HL-60 (cell line): ENCODE results near the gene SNTG2.

Source experiments
- DNase-seq, 2 experiments: peaks; one replicate each; pipeline ENCODE4 v3.0.0-alpha.2; 2010 to 2020; ENCODE audit warnings: low read depth in 1 of 2, low spot score in 1 of 2
- H3K27ac ChIP-seq: fragments of 250-450 bp; sonication (Bioruptor Pico); replicated peaks from 2 replicates; pipeline ENCODE4 v1.5.1; 2020; ENCODE audit warnings: mild to moderate bottlenecking, moderate library complexity
- H3K27me3 ChIP-seq: fragments of 250-450 bp; sonication (Bioruptor Pico); 2 replicates; pipeline ENCODE4 v1.5.1; 2021; ENCODE audit warnings: mild to moderate bottlenecking, moderate library complexity; ENCODE audit not compliant: insufficient read depth, poor library complexity, severe bottlenecking
- H3K4me3 ChIP-seq: replicated peaks from 2 replicates; pipeline ENCODE4 v1.5.1; 2011; ENCODE audit warnings: mild to moderate bottlenecking, control low read depth, low read length; ENCODE audit not compliant: insufficient read depth
- CTCF ChIP-seq: IDR thresholded peaks from one replicate; pipeline ENCODE4 v1.5.1; 2011; ENCODE audit warnings: low read length, control low read depth, inconsistent platforms; ENCODE audit not compliant: insufficient read depth
- GABPA ChIP-seq: IDR thresholded peaks from 2 replicates; pipeline ENCODE4 v1.6.1; 2012; ENCODE audit warnings: low read depth
- POLR2AphosphoS5 ChIP-seq: IDR thresholded peaks from 2 replicates; pipeline ENCODE4 v1.6.1; 2012; ENCODE audit warnings: low read depth
- REST ChIP-seq: IDR thresholded peaks from 2 replicates; pipeline ENCODE4 v1.6.1; 2012; ENCODE audit warnings: low read depth; ENCODE audit not compliant: insufficient replicate concordance
- SPI1 ChIP-seq: IDR thresholded peaks from 2 replicates; pipeline ENCODE4 v1.6.1; 2012; ENCODE audit warnings: low read depth, mild to moderate bottlenecking, borderline replicate concordance

The SNTG2 gene

GRCh38 chr2:1341404-1342120 is 390.9 kb downstream of the SNTG2 start:
- no peak for DNase-seq
- H3K27me3 ChIP-seq, result no peaks in the 10 kb centered on the region
- no peak for TF ChIP-seq CTCF
- no peak for TF ChIP-seq GABPA
- no peak overlapping the region for H3K4me3 ChIP-seq
- H3K27ac ChIP-seq, result no peak overlapping the region

GRCh38 chr2:1348789-1349188 is 398.1 kb downstream of the SNTG2 start:
- H3K27ac ChIP-seq, result no peak overlapping the region
- H3K27me3 ChIP-seq, result no peaks in the 10 kb centered on the region
- DNase-seq, result no peak
- TF ChIP-seq SPI1, result no peak
- TF ChIP-seq GABPA, result no peak
- no peak for TF ChIP-seq REST
- TF ChIP-seq CTCF, result no peak
- TF ChIP-seq POLR2AphosphoS5, result no peak
- H3K4me3 ChIP-seq, result no peak overlapping the region

GRCh38 chr2:1350111-1350510 is 399.5 kb downstream of the SNTG2 start:
- TF ChIP-seq GABPA (no peak), SPI1 (peak; percentile 28; the same call in 1 of the 2 replicates)
- Histone ChIP-seq H3K27ac (no peak overlapping the region), H3K4me3 (no peak overlapping the region), H3K27me3 (no peaks in the 10 kb centered on the region)
- peak in 1 of 2 experiments; percentile 7 for DNase-seq

GRCh38 chr2:1353124-1353523 is 402.5 kb downstream of the SNTG2 start:
- Histone ChIP-seq H3K4me3 (no peak overlapping the region), H3K27me3 (no peaks in the 10 kb centered on the region), H3K27ac (no peak overlapping the region)
- no peak for TF ChIP-seq POLR2AphosphoS5
- no peak for DNase-seq

- H3K27ac ChIP-seq, result no peak overlapping the region
- H3K27me3 ChIP-seq, result no peaks in the 10 kb centered on the region
- no peak for TF ChIP-seq POLR2AphosphoS5
- TF ChIP-seq CTCF, result no peak
- no peak for TF ChIP-seq REST
- no peak for TF ChIP-seq GABPA
- no peak for TF ChIP-seq SPI1
- H3K4me3 ChIP-seq, result no peak overlapping the region
- no peak for DNase-seq
These were observed 402.9 kb downstream of the SNTG2 start for GRCh38 chr2:1353543-1353942.
